NOMO-1 (cell line): ENCODE results near the gene TKFC.

Source experiments
- DNase-seq, 2 experiments: peaks; one replicate each; lab custom pipeline; 2025; ENCODE audit not compliant: unreplicated experiment in 2 of 2; lab: John Stamatoyannopoulos, UW

Gene TKFC, protein sequence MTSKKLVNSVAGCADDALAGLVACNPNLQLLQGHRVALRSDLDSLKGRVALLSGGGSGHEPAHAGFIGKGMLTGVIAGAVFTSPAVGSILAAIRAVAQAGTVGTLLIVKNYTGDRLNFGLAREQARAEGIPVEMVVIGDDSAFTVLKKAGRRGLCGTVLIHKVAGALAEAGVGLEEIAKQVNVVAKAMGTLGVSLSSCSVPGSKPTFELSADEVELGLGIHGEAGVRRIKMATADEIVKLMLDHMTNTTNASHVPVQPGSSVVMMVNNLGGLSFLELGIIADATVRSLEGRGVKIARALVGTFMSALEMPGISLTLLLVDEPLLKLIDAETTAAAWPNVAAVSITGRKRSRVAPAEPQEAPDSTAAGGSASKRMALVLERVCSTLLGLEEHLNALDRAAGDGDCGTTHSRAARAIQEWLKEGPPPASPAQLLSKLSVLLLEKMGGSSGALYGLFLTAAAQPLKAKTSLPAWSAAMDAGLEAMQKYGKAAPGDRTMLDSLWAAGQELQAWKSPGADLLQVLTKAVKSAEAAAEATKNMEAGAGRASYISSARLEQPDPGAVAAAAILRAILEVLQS

DNA sequence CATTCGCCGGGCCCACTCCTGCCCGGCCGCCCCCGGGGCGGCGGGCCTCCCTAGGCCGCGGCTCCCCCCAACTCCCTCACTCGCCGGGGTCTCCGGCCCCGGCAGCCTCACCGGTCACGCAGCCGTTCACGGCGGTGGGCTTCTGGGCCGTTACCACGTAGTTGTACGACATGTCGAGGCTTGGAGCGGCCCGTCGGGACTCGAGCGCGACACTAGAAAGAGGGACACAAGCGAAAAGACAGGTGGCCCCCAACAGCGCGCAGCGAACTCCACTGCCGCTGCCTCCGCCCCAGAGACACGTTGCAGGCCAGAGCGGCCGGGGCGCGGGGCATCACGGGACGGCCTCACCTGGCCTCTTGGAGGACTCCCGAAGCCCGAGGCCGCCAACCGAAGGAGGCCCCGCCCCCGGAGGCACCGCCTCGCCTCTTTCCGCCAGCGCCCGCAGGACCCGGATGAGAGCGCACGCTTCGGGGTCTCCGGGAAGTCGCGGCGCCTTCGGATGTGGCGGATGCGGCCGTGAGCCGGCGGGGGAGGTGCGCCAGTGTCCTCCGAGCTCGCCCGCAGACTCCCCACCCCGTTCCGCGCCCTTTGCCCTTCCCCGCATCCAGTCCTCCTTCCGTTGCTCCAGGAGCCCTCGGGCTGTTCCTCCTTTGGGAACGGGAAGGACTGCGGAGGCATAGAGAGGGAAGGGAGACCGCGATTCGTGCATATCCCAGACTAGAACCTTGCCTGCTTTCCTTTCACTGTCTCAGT is at the start of gene TKFC, which contains the start of gene DDB1:
TSS of gene TKFC (plus strand) at position 432 of the 753 bp plus-strand sequence. CDS start 1,501 bp downstream, outside the sequence.
TSS of gene DDB1 (minus strand) at position 309 of the 753 bp plus-strand sequence. CDS start at position 172, 137 bp downstream.
- DNase-seq: peak; percentile 85 to 94

DNA sequence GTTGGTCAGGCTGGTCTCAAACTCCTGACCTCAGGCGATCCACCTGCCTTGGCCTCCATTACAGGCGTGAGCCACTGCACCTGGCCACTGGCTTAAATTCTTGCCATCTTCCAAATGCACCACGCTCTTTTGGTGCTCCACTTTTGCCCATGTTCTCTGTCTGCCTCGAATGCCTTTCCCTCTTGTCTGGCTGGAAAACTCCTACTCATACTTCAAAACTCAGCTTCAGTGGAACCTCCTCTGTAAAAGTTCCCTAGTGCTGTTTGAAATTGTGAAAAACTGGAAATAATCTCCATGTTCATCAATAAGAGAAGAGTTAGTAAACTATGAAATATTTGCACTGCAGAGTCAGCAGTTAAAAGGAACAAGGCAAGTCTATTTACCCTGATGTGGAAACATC is 49.4 kb upstream of the TKFC start:
- DNase-seq: no peak

DNA sequence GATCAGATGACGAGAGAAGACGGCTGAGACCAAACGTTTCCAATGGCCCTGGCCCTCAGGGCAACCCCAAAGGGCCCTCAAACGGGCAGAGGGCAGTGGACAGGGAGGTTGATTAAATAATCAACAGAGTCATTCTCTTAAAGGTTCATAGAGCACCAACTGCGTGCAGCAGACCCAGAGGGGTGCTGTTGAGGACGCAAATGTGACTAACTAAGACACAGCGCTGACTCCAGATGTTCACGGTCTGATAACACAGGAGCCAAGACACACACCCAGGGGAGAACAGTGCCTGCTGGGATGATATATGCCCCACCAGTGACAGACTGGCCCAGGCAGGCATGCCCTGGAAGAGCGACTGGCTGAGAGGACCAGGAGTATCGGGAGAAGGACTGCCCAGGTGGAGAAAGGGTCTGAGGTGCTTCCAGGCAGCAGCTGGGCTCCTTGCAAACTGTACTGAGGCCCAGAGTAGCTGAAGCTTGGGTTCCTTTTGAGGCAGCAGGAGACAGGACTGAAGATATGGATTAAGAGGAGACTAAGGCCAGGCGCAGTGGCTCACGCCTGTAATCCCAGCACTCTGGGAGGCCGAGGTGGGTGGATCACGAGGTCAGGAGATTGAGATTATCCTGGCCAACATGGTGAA is 45.6 kb upstream of the TKFC start:
- no peak for DNase-seq

DNA sequence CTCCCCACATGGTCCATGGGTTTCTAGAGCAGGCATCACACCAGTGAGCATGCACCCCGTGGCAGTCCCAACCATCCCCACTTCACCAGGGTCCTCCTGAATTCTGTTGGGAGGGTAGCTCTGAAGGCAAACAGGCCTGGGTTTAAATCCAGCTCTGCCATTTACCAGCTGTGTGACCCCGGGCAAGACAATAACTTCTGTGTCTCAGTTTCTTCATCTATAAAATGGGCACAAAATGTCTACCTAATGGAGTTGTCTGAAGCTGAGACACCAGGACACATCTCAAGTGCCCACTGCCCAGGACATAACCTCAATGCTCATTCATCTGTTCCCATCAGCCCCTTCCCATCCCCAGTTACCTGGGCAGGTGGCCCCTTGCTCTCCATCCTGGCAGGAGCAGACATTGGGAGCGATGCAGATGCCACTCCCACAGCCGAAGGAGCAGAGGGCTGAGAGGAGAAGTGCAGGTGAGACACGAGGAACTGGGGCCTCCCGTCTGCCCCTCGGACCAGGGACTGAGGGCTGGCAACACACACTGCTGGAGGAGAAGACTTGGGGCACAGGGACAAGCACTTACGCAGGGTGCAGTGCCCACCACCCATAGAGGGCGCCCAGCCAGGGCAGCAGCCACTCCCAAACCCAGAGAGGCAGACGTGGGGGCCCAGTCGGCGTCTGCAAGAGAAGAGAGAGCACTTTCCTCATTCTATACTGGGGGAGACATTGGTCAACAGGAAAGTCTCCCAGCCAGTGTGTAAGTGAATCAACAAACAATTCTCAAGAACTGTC is 41.9 kb upstream of the TKFC start:
- no peak for DNase-seq

DNA sequence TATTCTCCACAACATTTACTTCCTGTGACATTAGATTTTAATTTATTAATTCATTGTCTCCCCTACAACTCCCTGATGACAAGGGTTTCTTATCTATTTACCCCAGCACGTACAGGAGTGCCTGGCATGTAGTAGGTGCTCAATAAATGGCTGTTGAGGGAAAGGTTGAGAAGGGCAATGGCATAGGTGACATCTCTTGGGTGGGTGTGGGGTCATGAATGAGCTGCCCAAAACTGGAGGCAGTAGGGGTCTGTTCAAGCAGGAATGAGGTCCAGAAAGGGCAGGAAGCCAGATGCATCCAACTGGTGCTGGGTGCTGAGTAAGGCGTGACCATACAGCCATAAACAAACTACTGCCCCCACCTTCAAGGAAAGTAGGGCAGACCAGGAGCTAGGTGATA is 40.7 kb upstream of the TKFC start:
- no peak for DNase-seq

DNA sequence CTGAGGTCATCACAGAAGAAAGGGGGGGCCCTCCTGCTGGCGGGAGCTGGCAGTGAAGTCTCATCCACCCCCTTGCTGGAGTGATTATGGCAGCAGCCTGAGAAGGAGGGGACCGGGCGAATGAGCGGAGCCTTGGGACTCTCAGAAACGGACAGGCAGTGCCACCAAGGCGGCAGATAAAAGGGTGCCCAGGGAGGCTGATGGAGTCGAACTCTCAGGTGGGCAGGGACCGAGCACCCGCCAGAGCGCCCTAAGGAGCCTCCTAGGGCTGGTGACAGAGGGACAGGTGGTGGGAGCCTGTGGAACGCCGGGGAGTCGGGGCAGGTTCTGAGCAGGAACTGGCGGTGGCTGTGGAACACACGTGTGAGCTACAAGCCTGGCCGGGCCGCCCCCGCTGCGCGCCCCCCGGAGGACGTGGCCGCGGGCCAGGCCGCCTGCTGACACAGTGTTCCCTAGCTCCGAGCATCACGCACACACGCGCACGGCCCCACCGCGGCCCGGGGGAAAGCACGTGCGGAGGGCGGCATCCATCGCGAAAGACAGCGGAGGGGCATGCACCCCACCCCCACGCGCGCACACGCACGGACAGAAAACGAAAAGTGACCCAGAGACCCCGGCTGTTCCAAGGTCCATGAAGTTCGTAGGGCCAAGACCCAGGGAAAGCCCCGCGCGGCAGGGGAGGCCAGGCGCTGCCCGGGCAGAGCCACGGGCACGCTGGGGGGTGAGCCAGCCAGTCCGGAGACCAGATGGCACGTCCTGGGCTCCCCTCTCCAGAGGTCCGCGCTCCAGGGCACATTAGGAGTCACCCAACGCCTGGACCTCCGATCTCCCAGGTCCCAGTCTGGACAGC is 38.9 kb upstream of the TKFC start:
- no peak for DNase-seq

DNA sequence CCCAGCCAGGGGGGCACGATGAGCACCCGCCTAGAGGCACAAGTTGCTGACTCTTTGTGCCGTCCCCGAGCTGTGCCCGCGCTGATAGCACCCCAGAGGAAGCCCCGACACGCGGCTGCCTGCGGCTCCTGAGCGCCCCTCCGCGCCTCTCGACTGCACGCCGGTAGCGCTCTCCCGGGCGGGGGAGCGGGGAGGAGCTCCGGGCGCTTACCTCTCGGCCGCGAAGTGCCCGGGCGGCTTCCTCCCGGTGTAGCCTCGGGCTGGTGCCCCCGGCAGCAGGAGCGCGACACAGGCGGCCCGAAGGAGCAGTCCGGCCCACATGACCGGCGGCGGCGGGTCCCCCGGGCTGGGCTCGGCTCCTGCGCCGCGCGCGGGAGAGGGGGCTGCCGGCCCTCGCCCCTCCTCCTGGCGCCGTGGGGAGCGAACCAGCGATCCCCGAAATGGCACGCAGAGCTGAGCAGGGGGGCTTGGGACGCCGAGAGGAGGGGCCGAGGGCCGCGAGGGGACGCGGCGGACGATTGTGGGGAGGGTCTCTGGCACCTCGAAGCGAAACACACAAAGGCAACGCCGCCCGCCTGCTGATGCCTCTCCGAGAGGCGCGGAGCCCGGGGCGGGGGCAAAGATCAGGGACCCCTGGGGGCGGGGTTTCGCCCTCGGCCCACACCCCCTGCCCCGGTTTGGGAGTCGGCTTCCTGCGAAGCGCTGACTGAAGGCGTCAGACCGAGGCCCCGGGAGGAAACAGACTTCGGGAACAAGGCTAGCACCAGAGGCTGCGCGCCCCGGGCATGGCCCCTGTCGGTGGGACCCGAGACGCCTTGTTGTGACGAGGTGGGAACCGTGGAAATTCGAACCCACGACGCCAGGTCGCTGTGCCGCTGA is 38.1 kb upstream of the TKFC start, which contains the start of gene VWCE:
TSS of gene VWCE (minus strand) at position 600 of the 879 bp plus-strand sequence. CDS start at position 321, 279 bp downstream.
- peak; percentile 54 to 59 for DNase-seq

DNA sequence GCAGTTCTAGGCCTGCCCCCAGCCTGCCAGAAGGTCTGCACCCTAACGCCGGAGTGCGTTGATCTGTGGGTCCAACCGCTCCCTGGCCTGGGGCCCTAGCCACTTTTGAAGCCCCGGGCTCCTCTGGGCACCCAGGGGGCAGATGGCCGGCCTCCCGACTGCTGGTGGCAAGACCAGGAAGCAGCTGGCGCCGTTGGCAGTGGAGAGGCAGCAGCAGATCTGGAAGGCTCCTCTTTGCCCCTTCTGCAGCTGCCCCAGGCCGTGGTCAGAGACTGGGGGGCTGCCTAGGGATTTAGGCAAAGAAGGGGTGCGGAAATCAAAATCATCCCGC is 37.5 kb upstream of the TKFC start:
- no peak for DNase-seq

DNA sequence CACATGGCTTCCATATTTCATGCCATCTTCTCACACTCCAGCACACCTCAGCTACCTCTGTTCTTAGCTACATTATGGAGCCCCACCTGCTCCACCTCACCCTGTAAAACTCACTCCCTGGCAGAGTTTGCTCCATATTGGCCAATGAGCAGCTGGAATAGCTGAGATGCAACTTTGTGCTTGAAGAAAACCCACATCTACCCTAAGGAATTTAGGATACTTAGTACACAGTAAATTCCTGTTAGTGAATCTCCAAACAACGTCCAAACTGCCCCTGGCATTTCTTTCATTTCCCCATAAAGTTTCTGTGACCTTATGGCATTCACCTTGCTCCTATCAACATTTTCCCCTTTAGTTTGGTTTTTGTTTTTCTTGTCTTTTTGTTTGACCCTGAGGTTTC is 35.7 kb upstream of the TKFC start:
- no peak for DNase-seq

DNA sequence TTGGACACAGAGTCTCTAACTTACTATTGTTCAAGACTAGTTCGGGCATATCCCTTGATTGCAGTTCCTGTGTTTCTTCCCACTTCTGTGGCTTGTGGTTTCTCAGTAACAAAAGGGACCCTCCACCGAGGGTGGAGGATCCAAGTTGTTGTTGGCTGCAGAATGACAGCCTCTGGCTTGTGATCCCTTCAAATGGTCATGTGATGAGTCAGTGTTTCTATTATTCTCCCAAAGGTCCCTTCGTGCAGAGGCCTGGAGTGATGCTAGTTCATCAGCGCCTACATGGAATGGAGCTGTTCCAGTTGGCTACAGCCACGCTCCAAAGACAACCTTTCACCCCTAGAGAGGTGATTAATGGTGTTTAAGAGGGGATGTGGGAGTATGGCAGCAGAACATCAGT is 35.3 kb upstream of the TKFC start:
- DNase-seq: no peak

DNA sequence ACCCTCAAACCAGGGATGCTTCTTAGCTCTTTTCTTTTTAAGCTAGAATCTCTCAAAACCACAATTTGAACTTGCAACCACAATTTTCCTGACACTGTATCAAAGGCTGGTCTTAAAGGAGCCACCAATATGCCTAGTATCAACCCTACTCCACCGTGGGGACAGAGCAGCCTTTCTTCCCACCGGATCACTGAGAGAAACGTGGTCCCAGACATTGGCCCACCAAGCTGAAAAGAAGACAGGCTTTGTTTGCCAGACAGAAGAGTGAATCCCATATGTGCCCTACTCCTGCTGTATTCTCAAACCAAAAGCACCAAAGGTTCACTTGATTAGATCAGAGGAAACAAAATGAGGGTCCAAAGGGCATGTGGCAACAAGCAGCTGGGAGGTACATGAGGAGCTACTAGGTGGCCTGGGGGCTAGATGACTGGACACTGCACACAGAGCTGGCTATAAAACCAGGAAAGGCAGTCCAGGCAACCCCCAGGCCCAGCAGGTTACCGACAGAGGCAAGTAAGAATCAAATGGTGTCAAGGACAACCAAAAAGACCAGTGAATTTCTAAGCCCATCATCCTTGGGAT is 34.3 kb upstream of the TKFC start:
- DNase-seq: no peak

DNA sequence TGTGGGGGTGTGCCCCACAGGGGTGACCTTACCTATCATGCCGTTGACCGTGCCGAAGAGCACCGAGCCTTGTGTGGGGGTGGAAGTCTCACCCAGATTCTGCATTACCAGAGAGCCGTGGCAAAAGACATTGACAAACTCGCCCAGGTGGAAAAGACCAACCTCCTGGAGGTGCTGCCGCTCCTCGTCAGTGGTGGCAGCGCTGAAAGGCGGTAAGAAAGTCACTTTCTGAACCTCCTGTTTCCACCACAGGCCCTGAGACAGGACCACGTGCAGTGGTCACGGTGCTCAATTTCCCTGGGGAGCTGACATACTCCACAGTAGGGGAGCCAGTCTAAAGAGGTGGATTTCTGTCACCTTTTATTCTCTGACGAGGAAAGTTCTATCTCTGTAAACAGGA is 30.5 kb upstream of the TKFC start:
- no peak for DNase-seq

DNA sequence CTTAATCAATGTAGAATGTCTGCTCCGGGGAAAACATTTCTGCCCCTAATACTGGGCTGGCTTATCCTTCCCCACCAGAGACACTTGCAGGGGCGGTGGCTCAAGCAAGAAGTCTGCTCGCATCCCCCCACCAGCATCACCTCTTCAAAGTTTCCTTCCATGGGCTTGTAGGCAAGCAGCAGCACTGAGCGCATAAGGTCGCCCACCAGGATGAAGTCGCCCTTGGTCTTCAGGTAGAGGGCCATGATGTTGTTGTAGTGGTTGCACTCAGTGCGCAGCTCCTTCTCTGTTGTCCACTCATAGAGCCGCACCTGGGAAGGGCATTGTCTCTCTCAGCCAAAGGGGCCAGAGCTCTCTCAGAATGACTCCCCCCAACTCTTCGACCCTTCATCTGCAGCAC is 29.3 kb upstream of the TKFC start:
- no peak for DNase-seq

DNA sequence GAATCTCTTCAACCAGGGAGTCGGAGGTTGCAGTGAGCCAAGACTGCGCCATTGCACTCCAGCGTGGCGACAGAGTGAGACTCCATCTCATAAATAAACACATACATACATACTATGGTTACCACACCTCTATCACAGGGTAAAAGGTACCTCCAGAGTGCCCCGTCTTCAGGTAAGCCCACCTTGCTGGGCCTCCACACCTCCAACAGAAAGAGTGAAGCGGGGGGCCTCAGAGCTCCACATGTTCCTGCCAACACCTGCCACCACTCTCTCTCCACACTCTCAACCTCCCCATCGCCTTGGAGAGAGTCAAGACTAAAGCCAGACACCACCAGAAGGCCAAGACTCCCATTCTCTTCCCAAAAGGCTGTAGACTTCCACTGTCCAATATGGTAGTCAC is 27.6 kb upstream of the TKFC start:
- no peak for DNase-seq

DNA sequence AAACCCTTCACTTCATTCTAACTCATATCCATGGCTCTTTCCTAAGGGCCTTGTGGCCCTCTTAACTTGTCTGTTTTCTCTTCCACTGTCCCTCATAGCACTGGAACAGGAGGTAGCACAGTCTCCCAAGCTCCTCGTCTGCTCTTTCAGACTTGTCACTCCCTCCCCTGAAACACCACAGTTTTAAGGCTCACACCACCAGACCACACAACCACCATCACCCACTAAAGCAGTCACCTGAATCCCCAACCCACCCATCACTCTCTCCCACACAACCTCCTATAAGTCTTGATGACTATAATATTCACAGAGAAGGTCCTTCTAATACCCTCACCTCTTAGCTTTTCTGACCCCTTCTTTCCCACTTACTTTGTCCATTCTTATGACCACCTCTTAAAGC is 26.8 kb upstream of the TKFC start:
- no peak for DNase-seq

DNA sequence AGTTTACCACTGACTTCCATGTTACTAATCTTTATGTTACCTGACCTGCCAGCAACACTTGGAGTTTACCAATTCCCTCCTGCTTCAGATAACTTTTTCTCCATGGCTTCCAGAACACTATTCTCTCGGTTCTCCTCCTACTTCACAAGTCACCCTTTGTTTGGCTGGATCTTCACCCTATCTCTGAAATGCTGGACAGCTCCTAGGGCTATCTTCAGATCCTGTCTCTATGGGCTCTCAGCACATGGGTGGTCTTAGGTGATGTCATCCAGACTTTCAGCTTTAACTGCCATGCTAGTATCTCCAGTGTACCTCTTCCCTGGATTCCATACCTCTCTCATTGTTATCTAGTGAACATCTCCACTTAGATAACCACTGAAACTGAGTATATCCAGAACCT is 25.7 kb upstream of the TKFC start:
- DNase-seq: no peak

DNA sequence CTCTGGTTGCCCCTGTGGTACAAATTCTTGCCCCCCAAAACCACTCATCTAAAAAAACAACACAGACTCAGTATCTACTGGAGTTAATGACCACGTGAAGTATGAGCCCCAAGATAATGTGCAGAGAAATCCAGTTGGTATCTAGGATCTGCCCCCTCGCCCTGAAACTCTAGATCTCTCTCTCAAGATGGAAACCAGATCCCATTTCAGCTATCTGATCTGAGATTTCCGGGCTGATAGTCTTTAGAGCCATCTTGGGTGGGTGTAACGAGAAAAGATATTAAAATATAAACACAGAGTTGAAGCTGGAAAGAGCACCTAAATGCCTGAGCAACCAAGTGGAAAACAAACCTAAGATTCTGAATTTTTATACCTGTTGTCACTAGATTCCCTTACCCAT is 23.9 kb upstream of the TKFC start:
- DNase-seq: no peak

DNA sequence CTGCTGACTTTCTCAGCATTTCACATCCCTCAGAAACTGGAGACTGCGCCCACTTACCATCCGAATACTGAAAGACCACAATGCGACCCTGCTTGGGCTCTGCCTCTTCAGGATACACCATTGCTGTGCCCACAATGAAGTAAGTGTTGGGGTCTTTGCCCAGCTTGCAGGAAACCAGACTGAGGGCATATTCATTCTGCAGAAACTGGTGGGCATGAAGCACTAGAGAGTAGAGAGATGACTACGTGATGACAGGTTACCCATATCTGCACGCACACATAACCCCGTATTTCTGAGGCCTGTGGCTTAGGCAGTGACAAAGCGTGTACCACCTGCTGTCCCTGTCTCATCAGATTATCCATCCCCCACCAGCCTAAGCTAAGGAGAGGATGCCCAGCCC is 23.3 kb upstream of the TKFC start:
- DNase-seq: no peak
